GM21528 (cell line): ENCODE measurements around the gene MLH3.
"Not testable (repeated sequence)": the region's sequence is repeated elsewhere in the genome, so short reads cannot be mapped to it uniquely, and the experiment has no call there.

Experiments
- ATAC-seq: cut with Tn5 transposase; IDR thresholded peaks from one replicate; pipeline ENCODE4 v1.9.1; 2021; ENCODE audit warnings: mild to moderate bottlenecking, moderate library complexity; ENCODE audit not compliant: unreplicated experiment, low FRiP score

Gene MLH3

DNA sequence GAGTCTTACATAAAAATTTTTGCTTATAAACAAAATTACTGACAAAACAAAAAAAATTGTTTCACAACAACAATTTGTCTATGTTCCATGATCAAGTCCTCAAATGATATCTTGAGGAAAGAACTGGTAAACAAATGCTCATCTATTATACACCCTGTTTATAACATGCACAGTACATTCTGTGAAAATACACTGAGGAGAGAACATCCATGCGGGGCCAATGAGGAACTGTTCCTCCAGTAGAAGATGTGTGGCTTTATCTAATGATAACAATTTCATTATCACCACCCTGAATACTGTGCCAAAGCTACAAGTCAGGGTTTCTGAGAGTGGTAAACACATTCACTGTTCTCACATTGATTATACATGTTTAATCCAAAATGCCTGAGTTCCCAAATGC, 10.8 kb downstream of the MLH3 start:
- no peak for ATAC-seq

DNA sequence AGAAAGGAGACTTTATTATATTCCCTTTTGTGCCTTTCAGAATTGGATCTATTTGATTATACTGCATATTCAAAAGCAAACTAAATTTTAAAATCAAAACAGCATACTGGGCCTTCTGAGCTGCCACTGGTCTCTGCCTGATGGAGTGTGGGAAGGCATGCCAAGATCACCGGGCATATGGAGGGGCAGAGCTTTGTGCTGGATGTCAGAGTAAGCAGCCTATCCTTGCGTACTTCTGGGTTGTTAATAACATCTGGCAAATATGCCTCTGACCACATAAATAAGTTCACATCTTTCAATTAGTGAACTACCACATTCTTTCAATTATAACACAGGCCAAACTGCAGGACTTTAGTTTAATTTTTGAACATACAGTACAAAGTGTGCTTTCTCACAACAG, 18.3 kb downstream of the MLH3 start:
- ATAC-seq = no peak

DNA sequence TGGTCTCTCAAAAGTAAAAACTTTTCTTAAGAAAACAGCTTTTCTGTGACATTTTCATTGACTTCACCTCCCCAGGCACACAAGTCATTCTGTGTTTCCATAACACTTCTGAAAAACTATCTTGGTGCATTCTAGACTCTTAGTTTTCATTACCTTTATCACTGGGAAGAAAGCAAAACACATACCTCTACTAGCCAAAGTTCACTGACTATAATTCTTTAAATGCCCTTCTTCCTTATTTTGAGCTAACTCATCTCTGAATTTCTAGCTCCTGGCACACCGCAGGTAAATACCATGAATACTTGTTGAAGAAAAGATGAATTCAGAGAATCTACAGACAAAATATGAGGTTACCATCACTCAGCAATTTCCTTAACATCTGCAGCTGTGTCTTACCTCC, 21.1 kb downstream of the MLH3 start:
- no peak for ATAC-seq

DNA sequence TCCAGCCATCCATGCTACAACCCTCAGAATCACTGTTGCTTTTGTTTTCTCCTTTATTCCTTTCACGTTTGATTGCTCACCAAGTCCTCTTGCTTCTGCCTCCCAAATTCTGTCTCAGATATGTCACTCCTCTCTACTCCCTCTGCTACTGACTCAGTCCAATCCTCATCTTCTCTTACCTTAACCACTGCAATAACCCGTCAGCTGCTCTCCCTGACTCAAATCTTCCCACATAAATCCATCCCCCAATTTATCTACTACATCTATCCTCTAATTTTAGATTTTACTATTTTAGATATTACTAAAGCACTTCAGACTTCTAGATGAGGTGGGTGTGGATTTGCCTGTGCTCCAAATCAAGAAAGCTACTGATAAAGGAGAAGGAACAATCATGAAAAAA, 25.4 kb downstream of the MLH3 start:
- ATAC-seq = no peak

DNA sequence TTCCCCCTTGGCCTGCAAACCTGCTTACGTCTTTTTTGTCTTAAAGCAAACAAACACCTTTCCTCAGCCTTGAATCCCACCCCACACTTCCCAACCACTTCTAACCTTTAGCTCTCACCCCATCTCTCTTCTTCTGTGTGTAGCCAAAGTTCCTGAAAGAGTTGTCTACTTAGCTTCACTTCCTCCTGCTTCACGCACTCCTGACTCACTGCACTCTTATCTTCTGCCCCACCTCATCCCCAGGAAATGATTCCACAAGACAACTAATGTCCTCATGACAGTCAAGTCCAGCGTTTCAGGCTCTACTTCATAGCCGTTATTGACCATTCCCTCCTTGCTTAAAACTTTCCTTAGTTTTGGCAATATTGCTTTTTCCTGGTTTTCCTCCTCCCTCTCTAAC, 26.2 kb downstream of the MLH3 start:
- no peak for ATAC-seq

DNA sequence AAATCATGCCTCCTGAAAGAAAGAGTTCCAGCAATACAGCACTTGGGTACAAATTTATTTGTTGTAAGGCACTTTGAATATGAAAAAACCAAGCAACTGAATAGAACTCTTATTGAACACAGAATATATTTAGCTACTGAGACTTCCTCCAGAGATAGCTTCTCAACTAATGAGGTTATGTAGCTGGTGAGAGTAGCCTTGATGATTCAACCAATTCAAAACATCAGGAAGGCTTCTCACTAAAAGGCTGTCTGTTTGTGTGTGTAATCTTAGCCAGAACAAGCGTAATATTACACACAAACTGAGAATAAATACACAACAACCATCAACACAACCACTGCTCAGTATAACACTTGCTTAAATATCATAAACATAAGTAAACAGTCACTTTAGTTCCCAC, 28.2 kb downstream of the MLH3 start:
- ATAC-seq = no peak

DNA sequence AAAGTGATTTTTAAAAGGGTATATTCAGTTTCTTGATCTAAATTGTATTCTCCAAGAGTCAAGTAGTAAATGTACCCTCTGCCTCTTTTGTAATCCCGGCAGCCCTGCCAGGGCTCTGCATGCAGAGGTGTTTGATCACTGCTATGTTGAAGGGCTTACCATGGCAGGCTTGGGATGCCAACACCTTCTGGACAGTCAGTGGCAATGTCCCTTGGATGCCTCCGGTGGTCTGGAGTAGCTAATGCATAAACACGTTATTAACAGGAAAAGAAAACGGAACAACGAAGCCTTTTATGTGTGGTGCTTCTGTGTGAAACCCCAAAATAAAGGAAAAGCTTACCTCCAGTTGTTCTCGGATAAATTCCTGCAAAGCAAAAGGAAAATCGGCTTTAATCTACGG, 28.6 kb downstream of the MLH3 start:
- ATAC-seq = no peak

DNA sequence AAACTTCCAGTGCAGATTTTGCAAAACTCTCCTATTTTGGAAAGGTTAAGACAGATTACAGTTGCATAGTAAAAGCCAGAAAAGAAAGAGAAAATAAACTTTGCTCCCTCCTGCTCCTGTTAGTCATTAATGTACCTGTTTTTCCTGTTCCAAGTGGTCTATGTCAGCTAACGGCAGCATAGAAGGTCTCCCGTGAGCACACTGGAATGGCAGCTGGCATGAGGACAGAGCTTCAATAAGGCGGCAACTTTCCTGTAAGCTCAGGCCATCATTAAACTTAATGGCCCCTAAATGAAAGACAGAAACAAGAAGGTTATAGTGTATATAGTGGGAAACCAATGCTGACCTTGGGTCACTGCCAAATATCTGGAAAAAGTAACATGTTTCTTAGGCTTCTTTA, 32.6 kb downstream of the MLH3 start:
- no peak for ATAC-seq

DNA sequence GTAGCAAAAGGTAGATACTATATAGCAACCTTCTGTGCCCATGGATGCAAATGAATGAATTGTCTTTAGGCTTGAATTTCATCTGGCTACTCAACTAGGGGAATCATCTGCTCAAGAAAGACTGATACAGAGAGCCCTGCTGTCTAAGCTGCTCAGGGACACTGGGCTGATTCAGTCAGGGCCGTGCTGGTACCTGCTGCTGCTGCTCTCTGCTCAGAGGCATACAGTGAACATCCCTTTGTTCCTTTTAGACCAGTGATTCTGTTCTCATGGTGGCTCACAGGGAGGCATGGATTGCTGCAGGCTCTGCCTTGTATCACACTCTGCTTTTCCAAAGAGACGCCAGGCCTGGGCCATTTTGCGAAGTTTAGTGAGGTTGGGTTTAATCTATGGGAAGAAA, 34.5 kb downstream of the MLH3 start:
- ATAC-seq = no peak

DNA sequence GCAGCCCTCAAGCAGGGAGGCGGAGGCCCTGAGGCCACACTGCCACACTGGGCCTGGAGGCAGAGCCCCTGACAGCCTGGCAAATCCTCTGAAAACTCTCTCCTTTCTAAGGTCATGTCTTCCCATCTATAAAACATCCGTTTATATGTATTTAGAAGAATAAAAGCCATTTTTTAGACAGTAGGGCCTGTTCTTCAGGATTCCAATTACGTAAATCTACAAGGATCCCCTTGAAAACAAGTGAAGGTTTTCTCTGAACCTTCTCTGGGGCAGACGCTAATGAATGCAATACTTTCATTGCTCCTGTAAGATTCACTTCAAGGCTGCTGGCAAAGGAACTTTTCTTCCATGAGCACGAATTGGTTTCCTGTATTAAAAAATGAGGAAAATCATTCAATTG, 35.8 kb downstream of the MLH3 start:
- no peak for ATAC-seq

DNA sequence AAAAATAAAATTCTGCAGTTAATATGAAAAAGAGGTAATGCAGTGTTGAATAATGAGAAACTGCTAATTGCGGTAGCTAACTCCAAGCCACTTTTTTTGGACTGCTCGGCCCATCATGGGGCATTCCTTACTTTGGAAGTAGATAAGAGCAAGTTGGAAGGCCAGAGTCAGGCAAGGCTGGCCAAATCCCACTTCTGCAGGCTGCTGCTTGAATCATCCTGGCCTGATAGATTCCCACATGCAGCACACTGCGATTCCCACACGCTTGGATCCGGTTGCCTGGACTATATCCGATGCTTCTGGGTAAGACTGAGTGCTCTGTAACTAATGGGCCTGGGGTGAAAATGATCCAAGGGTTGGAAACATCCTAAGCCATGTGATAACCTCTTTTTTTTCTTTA, 38.0 kb downstream of the MLH3 start:
- no peak for ATAC-seq

DNA sequence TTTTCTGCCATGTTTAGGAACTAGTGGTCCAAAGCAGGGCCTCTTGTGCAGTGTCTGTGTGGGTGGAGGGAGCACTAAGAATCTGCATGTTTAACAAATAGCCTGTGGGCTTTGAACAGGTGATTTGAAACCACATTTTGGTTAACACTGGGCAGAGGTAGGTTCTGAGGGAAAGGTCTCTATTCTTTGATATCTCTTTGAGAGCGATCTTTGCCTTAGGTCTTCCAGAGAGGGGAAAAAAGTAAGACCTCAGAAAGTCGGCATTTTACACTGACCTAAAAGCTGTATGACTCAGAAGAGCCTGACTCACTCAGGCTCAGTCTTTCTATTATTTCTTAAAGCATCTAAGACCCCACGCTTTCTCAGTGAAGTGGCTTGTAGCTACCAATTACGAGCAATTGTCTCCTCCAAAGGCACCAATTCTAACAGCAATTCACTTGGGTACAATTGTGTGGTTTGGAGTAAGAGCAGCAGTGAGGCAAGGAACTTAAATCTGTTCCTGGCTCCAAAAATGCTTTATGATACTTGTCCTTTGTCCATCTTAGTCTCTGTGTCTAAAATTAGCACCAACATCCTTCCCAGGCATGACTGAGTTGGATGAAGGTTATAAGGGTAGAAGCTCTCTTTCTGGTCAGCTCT, 39.8 kb downstream of the MLH3 start:
- ATAC-seq = no peak

DNA sequence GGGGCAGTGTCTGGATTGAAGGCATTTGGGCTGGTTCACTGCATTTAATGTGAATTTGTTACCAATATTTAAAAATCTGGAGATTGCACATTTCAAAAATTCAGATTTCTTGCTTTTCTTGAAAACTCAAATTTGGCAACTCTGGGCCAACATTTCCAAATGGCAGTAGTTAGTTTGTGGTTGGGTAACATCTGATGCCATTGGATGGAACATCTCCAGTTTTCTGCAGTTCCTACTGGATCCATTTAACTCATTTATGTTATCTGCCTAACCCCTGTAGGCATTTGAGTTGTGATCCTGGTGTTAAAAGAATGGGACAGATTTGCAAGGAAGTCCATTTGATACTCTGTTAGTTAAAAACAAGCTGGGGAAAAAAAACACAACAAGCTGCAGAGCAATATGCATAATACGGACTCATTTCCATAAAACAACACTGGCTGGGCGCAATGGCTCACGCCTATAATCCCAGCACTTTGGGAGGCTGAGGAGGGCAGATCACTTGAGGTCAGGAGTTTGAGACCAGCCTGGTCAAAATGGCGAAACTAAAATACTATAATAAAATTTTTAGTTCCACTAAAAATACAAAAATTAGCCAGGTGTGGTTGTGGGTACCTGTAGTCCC, 40.7 kb downstream of the MLH3 start:
- ATAC-seq = no peak

DNA sequence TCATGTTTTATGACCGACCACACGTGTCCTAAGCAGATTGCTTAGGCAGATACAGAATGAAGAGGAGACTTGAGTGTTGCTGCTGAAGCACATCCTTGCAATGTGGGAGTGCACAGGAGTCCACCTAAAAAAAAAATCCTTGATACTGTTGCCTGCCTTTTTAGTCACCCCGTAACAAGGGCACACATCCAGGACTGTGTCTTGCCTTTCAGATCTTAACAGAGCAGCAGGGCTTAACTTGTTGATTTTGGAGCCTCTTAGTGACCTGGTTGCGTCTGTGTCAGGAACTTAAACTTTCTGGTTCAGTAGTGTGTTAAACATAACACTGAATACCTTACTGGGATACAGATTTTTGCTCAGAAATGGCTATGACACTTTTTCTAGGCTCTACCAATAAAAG, 42.1 kb downstream of the MLH3 start:
- no peak for ATAC-seq

DNA sequence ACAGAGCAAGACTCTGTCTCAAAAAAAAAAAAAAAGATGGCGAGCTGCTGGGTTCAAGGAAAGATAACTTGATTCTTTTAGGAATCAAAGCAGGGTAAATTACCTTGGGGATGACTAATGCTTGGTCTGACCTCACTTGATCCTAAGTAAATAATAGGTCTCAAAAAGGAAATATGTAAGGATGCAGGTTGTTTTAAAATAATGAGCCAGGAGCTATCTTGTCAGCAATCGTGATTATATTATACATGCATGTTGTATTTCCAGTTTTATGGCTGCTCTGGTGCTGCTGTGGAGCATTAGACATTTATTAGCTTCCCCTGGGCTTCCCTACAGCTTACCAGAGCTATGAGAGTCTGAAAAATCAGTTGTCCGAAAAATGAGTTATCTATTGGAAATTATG, 45.9 kb downstream of the MLH3 start:
- ATAC-seq = no peak

DNA sequence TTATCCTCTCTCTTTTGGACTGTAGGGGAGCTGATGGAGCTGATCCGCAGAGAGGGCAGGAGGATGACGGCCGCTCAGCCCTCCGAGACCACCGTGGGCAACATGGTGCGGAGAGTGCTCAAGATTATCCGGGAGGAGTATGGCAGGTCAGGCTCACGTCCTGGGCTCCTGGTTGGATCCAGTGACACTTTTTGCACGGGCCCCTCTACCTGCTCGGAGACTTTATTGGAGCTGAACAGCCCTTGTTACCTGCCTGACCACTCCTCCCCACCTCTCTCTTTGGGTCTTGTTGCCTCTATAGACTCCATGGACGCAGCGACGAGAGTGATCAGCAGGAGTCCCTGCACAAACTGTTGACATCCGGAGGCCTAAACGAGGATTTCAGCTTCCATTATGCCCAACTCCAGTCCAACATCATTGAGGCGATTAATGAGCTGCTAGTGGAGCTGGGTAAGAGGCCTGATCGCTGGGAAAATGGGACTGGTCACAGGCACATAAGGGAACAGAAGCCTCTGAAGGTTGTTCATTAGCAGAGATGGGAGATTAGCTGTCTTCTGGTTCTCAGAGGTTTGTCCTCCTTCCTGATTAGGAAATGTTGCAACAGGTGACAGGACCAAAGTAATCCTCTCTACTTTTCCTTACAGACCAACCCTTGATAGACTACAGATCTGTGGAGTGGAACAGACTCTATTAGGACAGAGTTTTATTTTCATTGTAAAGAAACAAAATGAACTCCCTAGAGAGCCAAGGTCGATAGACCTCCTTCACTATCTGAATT, 47.8 kb downstream of the MLH3 start:
- ATAC-seq = peak; percentile 15

DNA sequence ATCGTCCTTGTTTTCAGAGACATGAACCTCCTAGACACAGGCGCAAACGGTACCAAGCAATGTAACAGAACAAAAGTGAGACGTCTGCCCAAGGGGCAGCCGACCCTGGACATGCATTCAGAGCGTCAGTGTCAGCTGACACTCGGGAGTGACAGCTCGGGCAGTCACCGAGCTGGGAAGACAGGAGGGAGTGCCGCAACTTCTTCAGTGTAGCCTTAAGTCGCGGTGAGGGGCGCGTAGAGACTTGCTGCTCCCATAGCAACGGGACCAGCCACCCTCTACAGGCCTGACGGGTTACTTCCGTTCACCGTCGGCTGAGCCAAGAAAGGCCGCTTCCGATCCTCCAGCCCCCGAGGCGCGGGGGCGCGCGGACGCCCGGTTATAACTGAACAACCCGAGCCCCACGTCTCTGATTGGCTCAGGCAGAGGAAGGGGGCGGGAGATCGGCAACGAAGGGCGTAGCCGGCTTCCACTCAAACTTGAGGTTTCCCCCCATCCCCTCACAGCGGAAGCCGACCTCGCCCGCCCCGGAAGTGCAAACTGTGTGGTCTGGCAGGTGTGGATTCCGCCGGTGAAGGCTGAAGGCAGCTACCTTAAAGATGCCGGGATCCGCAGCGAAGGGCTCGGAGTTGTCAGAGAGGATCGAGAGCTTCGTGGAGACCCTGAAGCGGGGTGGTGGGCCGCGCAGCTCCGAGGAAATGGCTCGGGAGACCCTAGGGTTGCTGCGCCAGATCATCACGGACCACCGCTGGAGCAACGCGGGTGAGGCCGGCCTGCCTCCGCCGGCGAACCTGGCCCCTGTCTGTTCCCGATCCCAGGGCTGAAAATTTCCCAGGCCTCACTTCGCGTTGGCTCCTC, 48.6 kb downstream of the MLH3 start, which contains the start of gene EIF2B2:
Gene EIF2B2 (plus strand): TSS at position 530 of the 858 bp plus-strand sequence. CDS start 70 bp downstream, at position 600.
- peak; percentile 95 for ATAC-seq

DNA sequence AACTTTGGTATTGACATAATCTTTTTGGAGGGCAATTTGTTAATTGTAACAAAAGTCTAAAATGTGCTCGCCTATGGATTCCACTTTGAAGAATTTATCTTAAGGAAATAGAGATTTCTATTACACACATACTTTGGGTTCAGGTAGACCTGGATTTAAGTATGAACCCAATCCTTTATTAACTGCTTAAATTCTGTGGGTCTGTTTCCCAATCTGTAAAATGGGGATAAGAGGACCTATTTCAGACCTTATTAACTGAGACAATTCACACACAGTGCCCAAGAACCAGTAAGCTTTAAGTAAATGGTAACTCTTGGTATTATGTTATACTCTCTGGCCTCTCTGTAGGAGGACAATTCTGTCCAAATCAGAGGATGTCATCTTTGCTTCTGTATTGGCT, 49.4 kb downstream of the MLH3 start:
- no peak for ATAC-seq

DNA sequence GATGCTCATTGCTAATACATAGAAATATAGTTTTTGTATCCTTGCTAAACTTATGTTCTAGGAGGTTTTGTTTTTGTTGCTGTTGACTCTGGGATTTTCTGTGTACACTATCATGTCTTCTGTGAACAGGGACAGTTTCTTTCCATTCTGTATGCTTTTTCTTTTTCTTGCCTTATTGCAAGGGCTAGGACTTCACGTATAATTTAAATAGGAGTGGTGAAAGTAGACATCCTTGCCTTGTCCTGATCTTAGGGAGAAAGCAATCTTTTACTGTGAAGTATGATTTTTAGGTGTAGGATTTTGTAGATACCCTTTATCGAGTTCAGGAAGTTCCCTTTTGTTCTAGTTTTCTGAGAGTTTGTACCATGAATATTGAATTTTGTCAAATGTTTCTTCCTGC, 50.0 kb downstream of the MLH3 start:
- no peak for ATAC-seq

DNA sequence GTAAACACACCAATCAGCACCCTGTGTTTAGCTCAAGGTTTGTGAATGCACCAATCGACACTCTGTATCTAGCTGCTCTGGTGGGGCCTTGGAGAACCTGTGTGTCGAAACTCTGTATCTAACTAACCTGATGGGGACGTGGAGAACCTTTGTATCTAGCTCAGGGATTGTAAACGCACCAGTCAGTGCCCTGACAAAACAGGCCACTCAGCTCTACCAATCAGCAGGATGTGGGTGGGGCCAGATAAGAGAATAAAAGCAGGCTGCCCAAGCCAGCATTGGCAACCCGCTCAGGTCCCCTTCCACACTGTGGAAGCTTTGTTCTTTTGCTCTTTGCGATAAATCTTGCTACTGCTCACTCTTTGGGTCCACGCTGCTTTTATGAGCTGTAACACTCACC, 55.5 kb downstream of the MLH3 start:
- ATAC-seq = not testable (repeated sequence)

DNA sequence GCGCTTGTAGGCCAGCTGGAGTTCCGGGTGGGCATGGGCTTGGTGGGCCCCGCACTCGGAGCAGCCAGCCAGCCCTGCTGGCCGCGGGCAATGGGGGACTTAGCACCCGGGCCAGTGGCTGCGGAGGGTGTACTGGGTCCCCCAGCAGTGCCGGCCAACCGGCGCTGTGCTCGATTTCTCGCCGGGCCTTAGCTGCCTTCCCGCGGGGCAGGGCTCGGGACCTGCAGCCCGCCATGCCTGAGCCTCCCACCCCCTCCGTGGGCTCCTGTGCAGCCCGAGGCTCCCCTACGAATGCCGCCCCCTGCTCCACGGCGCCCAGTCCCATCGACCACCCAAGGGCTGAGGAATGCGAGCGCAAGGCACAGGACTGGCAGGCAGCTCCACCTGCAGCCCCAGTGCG, 57.1 kb downstream of the MLH3 start:
- ATAC-seq = not testable (repeated sequence)
